Right atrium auricular region (tissue), 2 donors: Measurements from ENCODE around the gene CFAP410. TPM values are rescaled to one million over a fixed set of nuclear protein-coding genes. Genes with fewer than 3 reads are reported as not detected.

Experiments
- DNase-seq: peaks from one replicate; pipeline ENCODE4 v3.0.0-alpha.2; 2019; ENCODE audit warnings: low spot score
- H3K27ac ChIP-seq, 2 donors: fragments of 200-600 bp; sonication (generic); 1 replicate in 1 of 2; 2 replicates in 1 of 2; pipeline ENCODE4 v1.5.1; 2016 to 2019
- H3K27me3 ChIP-seq, 2 donors: fragments of 200-600 bp; sonication (generic); one replicate each; pipeline versions ENCODE4 v1.5.1 to v1.6.0; 2017 to 2019
- H3K36me3 ChIP-seq: fragments of 200-600 bp; sonication (generic); one replicate; pipeline ENCODE4 v1.5.1; 2016
- H3K4me1 ChIP-seq, 2 donors: fragments of 200-600 bp; sonication (generic); one replicate each; pipeline versions ENCODE4 v1.5.1 to v1.6.0; 2017 to 2019
- H3K4me3 ChIP-seq, 2 donors: fragments of 200-600 bp; sonication (generic); 1 replicate in 1 of 2; 2 replicates in 1 of 2; pipeline ENCODE4 v1.5.1; 2017 to 2019; ENCODE audit warnings: mild to moderate bottlenecking in 1 of 2, moderate library complexity in 1 of 2
- H3K9me3 ChIP-seq, 2 donors: fragments of 200-600 bp; sonication (generic); one replicate each; pipeline ENCODE4 v1.5.1; 2019
- CTCF ChIP-seq, 2 donors: fragments of 200-600 bp; sonication (generic); IDR thresholded peaks; one replicate each; pipeline ENCODE4 v1.5.1; 2019; ENCODE audit warnings: antibody characterized with exemption in 2 of 2
- total RNA-seq, 2 donors: library from RNA; depleted of rRNA; stranded (reverse); fragments of >200 nt; gene quantifications; one replicate each; pipeline ENCODE4 v1.1.0, GENCODE V29; 2016

CFAP410 gene
- total RNA-seq, 2 donors from 2014 or later: 21.4 to 23.2 TPM

- Histone ChIP-seq H3K27ac (no peak overlapping the region), H3K9me3 (no peaks in the 10 kb centered on the region), H3K27me3 (peaks cover 0 to 7% of the 10 kb centered on the region in 2 donors), H3K4me3 (no peak overlapping the region), H3K4me1 (peaks cover 0 to 8% of the 10 kb centered on the region in 2 donors), H3K36me3 (no peaks in the 10 kb centered on the region)
- TF ChIP-seq CTCF (IDR thresholded peaks at IDR 0.05): no peak
- no peak for DNase-seq
Observed at GRCh38 chr21:44372616-44373015, 33.4 kb upstream of the CFAP410 start.

GRCh38 chr21:44371596-44371995, 32.4 kb upstream of the CFAP410 start:
- peaks cover 0 to 8% of the 10 kb centered on the region in 2 donors for H3K4me1 ChIP-seq
- no peak for DNase-seq
- no peaks in the 10 kb centered on the region for H3K36me3 ChIP-seq
- H3K4me3 ChIP-seq: no peak overlapping the region
- peaks cover 0 to 7% of the 10 kb centered on the region in 2 donors for H3K27me3 ChIP-seq
- TF ChIP-seq CTCF (IDR thresholded peaks at IDR 0.05): no peak
- no peaks in the 10 kb centered on the region for H3K9me3 ChIP-seq
- no peak overlapping the region for H3K27ac ChIP-seq

GRCh38 chr21:44370786-44371410, 31.7 kb upstream of the CFAP410 start:
- no peaks in the 10 kb centered on the region for H3K36me3 ChIP-seq
- no peak for DNase-seq
- H3K4me1 ChIP-seq: peaks cover 0 to 8% of the 10 kb centered on the region in 2 donors
- no peak overlapping the region for H3K27ac ChIP-seq
- H3K27me3 ChIP-seq: peaks cover 0 to 7% of the 10 kb centered on the region in 2 donors
- no peak for TF ChIP-seq CTCF (IDR thresholded peaks at IDR 0.05)
- H3K4me3 ChIP-seq: no peak overlapping the region
- H3K9me3 ChIP-seq: no peaks in the 10 kb centered on the region

GRCh38 chr21:44370027-44370735, 31.0 kb upstream of the CFAP410 start:
- H3K4me1 ChIP-seq: peaks cover 0 to 8% of the 10 kb centered on the region in 2 donors
- H3K36me3 ChIP-seq: no peaks in the 10 kb centered on the region
- H3K4me3 ChIP-seq: no peak overlapping the region
- no peak for TF ChIP-seq CTCF (IDR thresholded peaks at IDR 0.05)
- peaks cover 0 to 7% of the 10 kb centered on the region in 2 donors for H3K27me3 ChIP-seq
- H3K9me3 ChIP-seq: no peaks in the 10 kb centered on the region
- DNase-seq: no peak
- H3K27ac ChIP-seq: no peak overlapping the region

GRCh38 chr21:44368711-44369446, 29.7 kb upstream of the CFAP410 start:
- no peak for TF ChIP-seq CTCF (IDR thresholded peaks at IDR 0.05)
- peaks cover 0 to 5% of the 10 kb centered on the region in 2 donors for H3K9me3 ChIP-seq
- H3K36me3 ChIP-seq: no peaks in the 10 kb centered on the region
- DNase-seq: no peak
- H3K4me1 ChIP-seq: peaks cover 0 to 8% of the 10 kb centered on the region in 2 donors
- no peak overlapping the region for H3K27ac ChIP-seq
- H3K27me3 ChIP-seq: peaks cover 0 to 7% of the 10 kb centered on the region in 2 donors
- no peak overlapping the region for H3K4me3 ChIP-seq
